Fibroblast of lung (primary cell): ENCODE data around the gene TNK2. TPM values are rescaled to one million over a fixed set of nuclear protein-coding genes. Genes with fewer than 3 reads are reported as not detected.

Source experiments
- DNase-seq, 2 donors: peaks; one replicate each; pipeline versions ENCODE4 v3.0.0 to v3.0.0-alpha.2; 2010; ENCODE audit warnings: low read depth in 2 of 2
- H2AFZ ChIP-seq: 2 replicates; pipeline ENCODE4 v1.5.1; 2012; ENCODE audit warnings: low read length, control low read depth, inconsistent platforms
- H3K27ac ChIP-seq: 2 replicates; pipeline ENCODE4 v1.5.1; 2011; ENCODE audit warnings: low read length, control low read depth; ENCODE audit not compliant: insufficient read depth
- H3K27me3 ChIP-seq: 2 replicates; pipeline ENCODE4 v1.5.1; 2011; ENCODE audit warnings: mild to moderate bottlenecking, low read length; ENCODE audit not compliant: control insufficient read depth, insufficient read depth
- H3K36me3 ChIP-seq: 2 replicates; pipeline ENCODE4 v1.5.1; 2011; ENCODE audit warnings: low read length; ENCODE audit not compliant: control insufficient read depth, insufficient read depth
- H3K4me1 ChIP-seq: 2 replicates; pipeline ENCODE4 v1.5.1; 2011; ENCODE audit warnings: low read length; ENCODE audit not compliant: control insufficient read depth, insufficient read depth; ENCODE audit errors: extremely low read depth
- H3K4me2 ChIP-seq: 2 replicates; pipeline ENCODE4 v1.5.1; 2011; ENCODE audit warnings: low read length, control low read depth; ENCODE audit not compliant: insufficient read depth; ENCODE audit errors: extremely low read depth
- H3K4me3 ChIP-seq, 4 experiments: fragments of 200-600 bp in 1 of 4; sonication (generic) in 1 of 4; replicated peaks in 1 of 4; 2 replicates each; pipeline ENCODE4 v1.5.1; 2011 to 2016; ENCODE audit warnings: low read length in 4 of 4, low read depth in 3 of 4, mild to moderate bottlenecking in 3 of 4, control low read depth in 2 of 4, inconsistent platforms in 1 of 4, mixed read lengths in 1 of 4; ENCODE audit not compliant: insufficient read depth in 1 of 4; ENCODE audit errors: control extremely low read depth in 1 of 4
- H3K79me2 ChIP-seq: 2 replicates; pipeline ENCODE4 v1.5.1; 2012; ENCODE audit warnings: mild to moderate bottlenecking, low read length, inconsistent platforms; ENCODE audit not compliant: control insufficient read depth, insufficient read depth
- H3K9ac ChIP-seq: 2 replicates; pipeline ENCODE4 v1.5.1; 2011; ENCODE audit warnings: mild to moderate bottlenecking, low read length, control low read depth; ENCODE audit not compliant: insufficient read depth
- H3K9me3 ChIP-seq: 2 replicates; pipeline ENCODE4 v1.5.1; 2012; ENCODE audit warnings: low read depth, low read length; ENCODE audit not compliant: control insufficient read depth, insufficient read depth
- H4K20me1 ChIP-seq: 2 replicates; pipeline ENCODE4 v1.5.1; 2011; ENCODE audit warnings: low read length; ENCODE audit not compliant: control insufficient read depth, insufficient read depth; ENCODE audit errors: extremely low read depth
- EZH2 ChIP-seq: IDR thresholded peaks from 2 replicates; pipeline ENCODE4 v1.5.1; 2012; ENCODE audit warnings: low read length, control low read depth, mild to moderate bottlenecking; ENCODE audit errors: missing control alignments
- polyA plus RNA-seq, 2 donors: library from polyadenylated mRNA; depleted of rRNA in 1 of 2; stranded (reverse) in 1 of 2; unstranded in 1 of 2; fragments of >200 nt; gene quantifications; 2 replicates each; pipeline ENCODE4 v1.2.1, GENCODE V29; 2011 to 2012; ENCODE audit warnings: missing spikeins in 1 of 2
- total RNA-seq: library from RNA; depleted of rRNA; stranded (reverse); fragments of >200 nt; gene quantifications from 2 replicates; pipeline ENCODE4 v1.2.1, GENCODE V29; 2014
- TF ChIP-seq, protein P1 (sequence below), 2 donors: IDR thresholded peaks in 1 of 2; conservative IDR thresholded peaks in 1 of 2; 1 replicate in 1 of 2; 2 replicates in 1 of 2; pipeline ENCODE4 v1.5.1; 2011 to 2012; ENCODE audit warnings: low read length in 2 of 2, control low read depth in 1 of 2, inconsistent platforms in 1 of 2, low read depth in 1 of 2, mild to moderate bottlenecking in 1 of 2

Gene TNK2
- total and polyA plus RNA-seq, 2 donors (not counting 1 experiment from before 2014, with no cell fraction given): 2.5 to 10.7 TPM

DNA sequence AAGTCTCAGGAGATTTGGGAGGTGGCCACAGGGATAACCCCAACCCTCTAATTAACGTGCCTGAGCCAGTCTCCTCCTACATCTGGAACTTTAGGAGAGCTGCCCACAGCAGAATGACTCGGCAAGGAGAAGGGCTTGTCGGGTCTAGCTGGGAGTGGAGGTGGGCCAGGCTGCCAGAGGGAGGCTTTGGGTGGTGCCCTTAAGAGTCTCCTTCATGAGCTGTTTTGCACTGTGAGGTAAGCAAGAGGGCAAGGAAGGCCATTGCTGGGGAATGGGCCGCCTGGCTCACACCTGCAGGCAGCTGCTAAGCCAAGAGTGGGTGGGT, 3.6 kb upstream of the TNK2 start:
- Histone ChIP-seq H3K27me3 (no peaks in the 10 kb centered on the region), H3K9ac (no peak overlapping the region), H3K4me3 (no peak overlapping the region), H3K36me3 (no peaks in the 10 kb centered on the region), H4K20me1 (no peaks in the 10 kb centered on the region), H3K4me1 (peaks cover 11% of the 10 kb centered on the region), H3K4me2 (no peak overlapping the region), H3K27ac (no peak overlapping the region), H3K9me3 (no peaks in the 10 kb centered on the region), H3K79me2 (peaks cover 6% of the 10 kb centered on the region), H2AFZ (no peak overlapping the region)
- no peak for DNase-seq
- TF ChIP-seq EZH2: no peak
- TF ChIP-seq, protein P1, sequence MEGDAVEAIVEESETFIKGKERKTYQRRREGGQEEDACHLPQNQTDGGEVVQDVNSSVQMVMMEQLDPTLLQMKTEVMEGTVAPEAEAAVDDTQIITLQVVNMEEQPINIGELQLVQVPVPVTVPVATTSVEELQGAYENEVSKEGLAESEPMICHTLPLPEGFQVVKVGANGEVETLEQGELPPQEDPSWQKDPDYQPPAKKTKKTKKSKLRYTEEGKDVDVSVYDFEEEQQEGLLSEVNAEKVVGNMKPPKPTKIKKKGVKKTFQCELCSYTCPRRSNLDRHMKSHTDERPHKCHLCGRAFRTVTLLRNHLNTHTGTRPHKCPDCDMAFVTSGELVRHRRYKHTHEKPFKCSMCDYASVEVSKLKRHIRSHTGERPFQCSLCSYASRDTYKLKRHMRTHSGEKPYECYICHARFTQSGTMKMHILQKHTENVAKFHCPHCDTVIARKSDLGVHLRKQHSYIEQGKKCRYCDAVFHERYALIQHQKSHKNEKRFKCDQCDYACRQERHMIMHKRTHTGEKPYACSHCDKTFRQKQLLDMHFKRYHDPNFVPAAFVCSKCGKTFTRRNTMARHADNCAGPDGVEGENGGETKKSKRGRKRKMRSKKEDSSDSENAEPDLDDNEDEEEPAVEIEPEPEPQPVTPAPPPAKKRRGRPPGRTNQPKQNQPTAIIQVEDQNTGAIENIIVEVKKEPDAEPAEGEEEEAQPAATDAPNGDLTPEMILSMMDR (conservative IDR thresholded peaks at IDR 0.05 in 1 of 2, IDR thresholded peaks at IDR 0.05 in 1 of 2; ENCODE audit: low read depth in 1 of 2, low read length in 2 of 2): no peak

DNA sequence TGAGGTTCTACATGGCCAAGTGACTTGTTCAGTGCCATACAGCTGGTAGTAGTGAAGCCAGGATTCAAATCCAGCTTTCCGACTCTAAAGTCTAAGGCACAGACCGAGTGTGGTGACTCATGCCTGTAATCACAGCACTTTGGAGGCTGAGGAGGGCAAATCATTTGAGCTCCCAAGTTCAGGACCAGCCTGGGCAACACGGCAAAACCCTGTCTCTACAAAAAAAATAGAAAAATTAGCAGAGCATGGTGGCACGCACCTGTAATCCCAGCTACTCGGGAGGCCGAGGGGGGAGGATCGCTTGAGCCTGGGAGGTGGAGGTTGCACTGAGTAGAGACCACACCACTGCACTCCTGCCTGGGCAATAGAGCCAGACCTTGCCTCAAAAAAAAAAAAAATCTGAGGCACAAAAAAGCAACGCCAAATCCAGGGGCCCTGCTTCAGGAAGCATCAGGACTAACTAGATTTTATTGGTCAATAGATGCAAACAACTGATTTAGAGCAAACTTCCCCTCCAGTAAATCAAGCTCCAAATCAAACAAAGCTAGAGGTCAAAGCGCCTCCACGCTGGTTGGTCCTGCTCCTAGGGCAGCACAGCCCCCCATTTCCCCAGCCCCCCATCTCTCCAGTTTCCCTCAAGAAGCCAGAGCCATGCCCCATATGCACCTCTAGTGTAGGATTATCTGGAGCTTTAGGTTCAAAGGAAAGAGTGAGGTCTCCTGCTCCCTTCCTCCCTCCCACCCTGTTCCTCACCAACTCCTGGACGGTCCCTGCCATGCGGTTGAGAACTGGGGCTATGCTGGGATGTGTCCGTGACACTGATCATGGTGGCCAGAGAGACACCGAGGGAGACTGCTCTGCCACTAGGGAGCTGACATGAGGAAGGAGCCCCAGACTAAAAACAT, 2.9 kb upstream of the TNK2 start:
- no peaks in the 10 kb centered on the region for H3K27me3 ChIP-seq
- no peak overlapping the region for H2AFZ ChIP-seq
- H3K4me2 ChIP-seq: no peak overlapping the region
- peaks cover 14% of the 10 kb centered on the region for H3K4me1 ChIP-seq
- no peak overlapping the region for H3K9ac ChIP-seq
- peaks cover 6% of the 10 kb centered on the region for H3K79me2 ChIP-seq
- H3K27ac ChIP-seq: no peak overlapping the region
- no peaks in the 10 kb centered on the region for H3K9me3 ChIP-seq
- no peaks in the 10 kb centered on the region for H4K20me1 ChIP-seq
- H3K36me3 ChIP-seq: no peaks in the 10 kb centered on the region
- H3K4me3 ChIP-seq: no peak overlapping the region
- no peak for DNase-seq
- TF ChIP-seq, protein P1 (conservative IDR thresholded peaks at IDR 0.05 in 1 of 2, IDR thresholded peaks at IDR 0.05 in 1 of 2; ENCODE audit: low read depth in 1 of 2, low read length in 2 of 2): no peak
- TF ChIP-seq EZH2: no peak

DNA sequence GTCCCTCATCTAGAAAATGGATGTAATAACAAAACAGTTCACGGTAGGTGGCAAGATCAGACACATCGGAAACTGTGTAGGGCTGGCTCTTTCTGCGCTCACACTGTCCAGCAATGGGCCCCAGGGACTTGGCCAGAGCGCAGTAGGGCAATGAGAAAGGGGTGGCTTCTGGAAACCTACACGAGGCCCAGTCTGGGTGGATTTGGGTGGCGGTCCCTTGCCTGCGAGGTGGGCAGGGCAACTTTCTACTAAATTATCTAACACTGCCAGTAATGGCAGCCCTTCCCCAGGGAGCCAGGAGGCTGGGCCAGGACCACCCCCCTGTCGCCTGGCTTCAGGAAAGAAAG, 2.1 kb upstream of the TNK2 start:
- Histone ChIP-seq H3K27me3 (no peaks in the 10 kb centered on the region), H3K4me2 (no peak overlapping the region), H4K20me1 (no peaks in the 10 kb centered on the region), H3K4me1 (peaks cover 15% of the 10 kb centered on the region), H3K79me2 (peaks cover 6% of the 10 kb centered on the region), H3K36me3 (no peaks in the 10 kb centered on the region), H2AFZ (no peak overlapping the region), H3K9ac (no peak overlapping the region), H3K4me3 (no peak overlapping the region), H3K9me3 (no peaks in the 10 kb centered on the region), H3K27ac (no peak overlapping the region)
- DNase-seq: no peak
- no peak for TF ChIP-seq EZH2
- TF ChIP-seq, protein P1 (conservative IDR thresholded peaks at IDR 0.05 in 1 of 2, IDR thresholded peaks at IDR 0.05 in 1 of 2; ENCODE audit: low read depth in 1 of 2, low read length in 2 of 2): no peak
